Memory B cell (primary cell): Measurements from ENCODE around the gene RASGEF1C.

Experiments used
- ATAC-seq: fragments of 150-1000 bp; cut with Tn5 transposase; 2 replicates; pipeline ENCODE4 v1.10.0; 2021; ENCODE audit warnings: low read depth, mild to moderate bottlenecking, moderate library complexity
- DNase-seq, 2 donors: peaks; one replicate each; pipeline ENCODE4 v3.0.0; 2022; ENCODE audit warnings: low spot score in 2 of 2
- H3K27ac Mint-ChIP-seq: one replicate; pipeline ENCODE4 v1.8.0; 2022; ENCODE audit warnings: mild to moderate bottlenecking, moderate library complexity, mixed read lengths
- H3K27me3 Mint-ChIP-seq: one replicate; pipeline ENCODE4 v1.8.0; 2022; ENCODE audit warnings: mixed read lengths
- H3K36me3 Mint-ChIP-seq: one replicate; pipeline ENCODE4 v1.8.0; 2022; ENCODE audit warnings: mild to moderate bottlenecking, mixed read lengths
- H3K4me1 Mint-ChIP-seq: one replicate; pipeline ENCODE4 v1.8.0; 2022; ENCODE audit warnings: mixed read lengths
- H3K4me3 Mint-ChIP-seq: one replicate; pipeline ENCODE4 v1.8.0; 2022; ENCODE audit warnings: mild to moderate bottlenecking, moderate library complexity, mixed read lengths
- H3K9me3 Mint-ChIP-seq: one replicate; pipeline ENCODE4 v1.8.0; 2022; ENCODE audit warnings: mixed read lengths

The RASGEF1C gene

DNA sequence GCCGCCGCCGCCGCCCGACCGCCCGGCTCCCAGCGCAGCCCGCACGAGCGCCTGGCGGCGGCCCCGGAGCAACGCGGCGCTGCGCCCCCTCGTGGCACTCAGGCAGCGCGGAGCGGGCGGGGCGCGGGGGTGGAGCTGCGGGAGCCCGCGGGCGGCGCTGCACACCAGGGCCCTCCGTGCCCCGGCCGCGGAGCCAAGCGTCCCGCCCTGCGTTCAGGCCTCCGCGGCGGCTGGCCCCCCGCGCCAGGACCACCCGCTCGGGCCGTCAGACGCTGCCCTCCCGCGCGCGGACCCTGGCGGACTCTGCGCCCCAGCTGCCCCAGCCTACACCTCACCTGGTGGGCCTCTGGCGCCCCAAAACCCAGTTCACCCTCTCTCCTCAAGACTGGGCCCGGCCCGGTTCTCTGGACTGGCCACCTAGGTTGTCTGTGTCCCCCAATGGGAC, at the start of gene RASGEF1C:
Gene RASGEF1C (minus strand): TSS at position 75 of the 445 bp plus-strand sequence. CDS start 71,159 bp downstream, outside the sequence.
- peaks cover 4% of the 10 kb centered on the region for H3K9me3 Mint-ChIP-seq

DNA sequence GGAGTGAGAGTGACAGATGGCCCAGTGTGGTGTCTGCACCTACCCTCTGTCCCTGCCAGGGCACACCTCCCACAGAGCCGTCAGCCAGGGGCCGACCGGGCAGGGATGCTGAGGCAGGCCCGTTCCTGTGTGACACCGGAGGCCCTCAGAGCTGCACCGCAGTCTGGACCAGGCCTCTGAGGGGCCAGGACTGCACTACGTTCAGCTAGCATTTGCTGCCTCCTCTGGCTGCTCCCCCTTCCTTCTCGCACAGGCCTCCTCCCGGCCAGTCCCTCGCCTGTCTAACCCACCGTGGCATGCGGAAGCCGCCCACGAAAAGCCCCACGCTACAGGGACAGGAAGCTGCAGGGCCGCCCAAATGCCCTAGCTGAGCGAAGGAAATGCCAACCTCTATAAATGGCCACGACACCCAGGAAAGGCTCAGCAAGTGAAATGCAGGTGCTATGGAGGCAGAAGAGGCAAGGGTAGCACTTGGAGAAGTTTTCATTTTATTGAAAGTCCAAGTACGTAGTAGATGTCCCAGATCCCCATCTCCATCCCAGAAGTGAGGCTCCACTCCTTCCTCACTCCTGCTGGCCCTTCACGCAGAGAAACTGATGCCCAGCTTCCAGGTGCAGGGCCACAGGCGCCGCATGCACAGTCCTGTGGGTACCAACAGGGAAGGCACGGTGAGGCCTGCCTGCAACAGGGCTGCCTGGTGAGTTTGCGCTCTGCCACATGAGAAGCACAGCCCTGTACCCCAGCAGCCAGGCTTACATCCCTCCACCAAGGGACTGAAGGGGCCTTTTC, 44.2 kb upstream of the RASGEF1C start:
- H3K4me3 Mint-ChIP-seq = no peak overlapping the region
- peaks cover 68% of the 10 kb centered on the region for H3K36me3 Mint-ChIP-seq
- H3K4me1 Mint-ChIP-seq = no peaks in the 10 kb centered on the region
- no peaks in the 10 kb centered on the region for H3K27me3 Mint-ChIP-seq
- H3K9me3 Mint-ChIP-seq = peaks cover 28% of the 10 kb centered on the region
- DNase-seq (no peak), ATAC-seq (no peak)
- no peak overlapping the region for H3K27ac Mint-ChIP-seq

More for the DNA sequence above, at the start of gene RASGEF1C:
- Mint-ChIP-seq H3K27me3 (peaks cover 32% of the 10 kb centered on the region), H3K4me1 (peaks cover 6% of the 10 kb centered on the region), H3K27ac (no peak within 1 kb of the TSS), H3K36me3 (no peaks in the 10 kb centered on the region), H3K4me3 (peak within 1 kb of the TSS; percentile 81)
- DNase-seq (peak; percentile 50 to 52), ATAC-seq (peak; percentile 97)

DNA sequence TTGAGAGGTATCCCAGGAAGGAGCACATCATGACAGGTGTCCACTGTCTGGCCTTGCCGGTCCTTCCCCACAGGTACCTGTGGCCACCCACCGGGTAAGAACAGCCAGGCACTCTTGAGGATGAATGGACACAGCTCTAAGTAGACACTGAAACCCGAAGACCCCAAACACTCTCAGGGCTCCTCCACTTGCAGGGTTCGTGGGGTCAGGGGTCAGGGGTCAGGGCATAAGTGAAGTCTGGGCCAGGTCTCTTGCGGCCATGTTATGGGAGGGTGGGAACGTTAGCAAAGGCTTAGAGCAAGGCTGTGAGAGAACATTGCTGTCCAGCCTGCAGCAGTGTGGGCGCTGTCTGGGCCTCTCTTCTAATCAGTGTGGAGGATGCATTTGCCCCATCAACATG, 42.9 kb upstream of the RASGEF1C start:
- Mint-ChIP-seq H3K9me3 (peaks cover 22% of the 10 kb centered on the region), H3K4me1 (no peaks in the 10 kb centered on the region), H3K27ac (no peak overlapping the region), H3K27me3 (no peaks in the 10 kb centered on the region), H3K36me3 (peaks cover 68% of the 10 kb centered on the region), H3K4me3 (no peak overlapping the region)
- DNase-seq = no peak
- no peak for ATAC-seq

DNA sequence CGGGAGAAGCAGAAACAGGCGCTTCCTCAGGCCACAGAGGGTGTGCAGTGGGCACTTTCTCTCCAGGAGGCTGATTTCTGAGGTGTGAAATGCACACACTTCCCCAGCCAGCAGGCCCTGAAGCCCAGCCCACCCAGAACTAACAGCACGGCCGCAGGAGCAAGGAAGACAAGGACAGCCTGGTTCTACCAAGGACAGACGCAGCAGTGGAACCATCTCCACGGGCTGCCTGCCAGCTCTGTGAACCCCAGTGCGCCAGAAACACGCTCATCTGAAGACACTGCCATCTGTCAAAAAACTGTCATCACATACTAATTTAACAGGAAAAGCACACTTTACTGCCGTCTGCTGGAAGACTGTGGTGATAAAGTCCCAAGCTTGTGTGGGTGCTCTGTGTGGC, 42.1 kb upstream of the RASGEF1C start:
- ATAC-seq = no peak
- Mint-ChIP-seq H3K36me3 (peaks cover 70% of the 10 kb centered on the region), H3K27me3 (no peaks in the 10 kb centered on the region), H3K4me1 (no peaks in the 10 kb centered on the region), H3K27ac (no peak overlapping the region), H3K4me3 (no peak overlapping the region), H3K9me3 (peaks cover 24% of the 10 kb centered on the region)
- DNase-seq = no peak

DNA sequence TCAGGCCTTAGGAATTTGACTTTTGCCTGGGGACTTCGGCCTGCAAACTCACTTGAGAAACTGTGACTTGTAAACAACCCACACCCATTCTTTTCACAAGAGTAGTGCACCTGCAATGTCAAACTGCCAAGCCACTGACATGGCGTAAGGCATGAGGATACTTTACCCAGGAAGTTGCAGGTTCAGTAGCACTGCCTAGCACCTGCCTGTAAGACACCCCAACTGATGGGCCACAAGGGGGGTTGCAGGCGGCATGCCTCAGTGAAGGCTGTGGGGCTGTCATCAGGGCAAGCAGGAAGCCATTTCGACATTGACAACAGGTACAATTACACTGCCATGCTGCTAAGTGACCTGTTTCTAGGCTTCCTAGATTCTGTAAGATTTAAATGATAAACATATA, 41.3 kb upstream of the RASGEF1C start:
- Mint-ChIP-seq H3K4me3 (no peak overlapping the region), H3K4me1 (no peaks in the 10 kb centered on the region), H3K27me3 (no peaks in the 10 kb centered on the region), H3K27ac (no peak overlapping the region), H3K36me3 (peaks cover 70% of the 10 kb centered on the region), H3K9me3 (peaks cover 20% of the 10 kb centered on the region)
- ATAC-seq (no peak), DNase-seq (no peak)

DNA sequence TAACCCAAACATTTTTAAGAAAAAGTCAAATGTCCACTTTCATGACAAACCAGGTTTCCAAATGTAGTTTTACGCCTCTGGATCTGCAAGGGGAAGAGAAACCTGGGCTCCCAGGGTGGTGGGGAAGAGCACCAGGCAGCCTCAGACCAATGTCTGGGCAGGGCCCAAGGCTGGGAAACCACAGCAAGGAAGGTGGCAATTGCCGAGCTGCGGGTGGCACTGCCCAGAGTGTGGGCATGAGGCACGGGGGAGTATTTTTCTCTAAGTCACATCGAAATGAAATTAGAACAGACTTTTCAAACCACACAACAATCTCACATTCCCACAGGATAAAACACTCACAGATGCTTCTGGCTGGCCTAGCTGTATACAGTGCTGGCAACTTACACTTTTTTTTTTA, 32.6 kb upstream of the RASGEF1C start:
- Mint-ChIP-seq H3K36me3 (peaks cover 68% of the 10 kb centered on the region), H3K27me3 (no peaks in the 10 kb centered on the region), H3K9me3 (peaks cover 12% of the 10 kb centered on the region), H3K27ac (no peak overlapping the region), H3K4me1 (no peaks in the 10 kb centered on the region), H3K4me3 (no peak overlapping the region)
- ATAC-seq (no peak), DNase-seq (no peak)

DNA sequence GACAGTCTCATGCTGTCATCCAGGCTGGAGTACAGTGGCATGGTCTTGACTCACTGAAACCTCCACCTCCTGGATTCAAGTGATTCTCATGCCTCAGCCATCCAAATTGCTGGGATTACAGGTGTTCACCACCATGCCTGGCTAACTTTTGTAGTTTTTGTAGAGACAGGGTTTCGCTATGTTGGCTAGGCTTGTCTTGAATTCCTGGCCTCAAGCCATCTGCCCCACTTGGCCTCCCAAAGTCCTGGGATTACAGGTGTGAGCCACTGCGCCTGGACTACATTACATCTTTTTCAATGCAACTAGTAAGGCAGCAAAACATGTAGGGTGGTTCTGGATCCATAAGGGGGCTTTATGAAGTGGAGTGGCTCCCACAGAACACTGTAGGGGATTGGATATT, 29.6 kb upstream of the RASGEF1C start:
- Mint-ChIP-seq H3K36me3 (peaks cover 73% of the 10 kb centered on the region), H3K9me3 (peaks cover 2% of the 10 kb centered on the region), H3K27me3 (no peaks in the 10 kb centered on the region), H3K4me3 (no peak overlapping the region), H3K27ac (no peak overlapping the region), H3K4me1 (no peaks in the 10 kb centered on the region)
- ATAC-seq (no peak), DNase-seq (no peak)

DNA sequence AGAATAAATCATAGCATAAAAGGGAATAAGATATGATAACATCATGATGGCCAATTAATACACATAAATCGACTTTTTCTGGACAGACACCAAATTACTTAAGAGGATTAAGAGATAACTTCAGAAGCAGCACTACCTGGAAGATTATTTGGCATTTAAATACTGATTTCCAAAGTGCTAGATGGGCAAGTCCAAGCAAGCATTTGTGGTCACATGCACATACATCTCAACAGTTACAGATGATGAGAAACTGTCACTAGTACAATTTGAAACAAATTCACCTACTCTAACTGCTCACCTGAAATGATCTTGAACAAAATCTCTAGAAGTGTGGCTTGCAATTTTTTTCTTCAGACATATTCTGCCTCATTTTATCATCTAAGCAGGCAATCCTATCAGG, 26.8 kb upstream of the RASGEF1C start:
- H3K27me3 Mint-ChIP-seq = no peaks in the 10 kb centered on the region
- peaks cover 2% of the 10 kb centered on the region for H3K9me3 Mint-ChIP-seq
- no peak for ATAC-seq
- H3K27ac Mint-ChIP-seq = no peak overlapping the region
- H3K4me3 Mint-ChIP-seq = no peak overlapping the region
- H3K36me3 Mint-ChIP-seq = peaks cover 65% of the 10 kb centered on the region
- no peaks in the 10 kb centered on the region for H3K4me1 Mint-ChIP-seq
- DNase-seq = no peak

DNA sequence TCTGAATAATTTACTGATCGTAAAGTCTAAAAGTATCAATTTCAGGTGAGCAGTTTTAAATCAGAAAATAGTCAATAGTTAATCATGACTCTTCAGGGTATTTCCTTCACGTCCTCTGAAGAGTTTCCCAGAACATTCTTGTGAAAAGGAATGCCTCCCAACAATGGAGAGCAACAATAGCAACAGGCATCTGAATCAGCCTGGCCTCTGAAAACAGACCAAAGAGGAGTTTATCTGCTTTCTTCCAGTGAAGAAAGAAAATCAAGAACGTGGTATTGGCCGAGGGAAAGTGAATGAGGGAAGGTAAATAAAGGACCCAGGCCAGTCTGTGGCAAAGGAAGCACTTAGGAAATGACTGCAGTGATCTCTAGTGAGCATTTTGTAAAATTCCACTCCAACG, 26.1 kb upstream of the RASGEF1C start:
- ATAC-seq (no peak), DNase-seq (no peak)
- Mint-ChIP-seq H3K27ac (no peak overlapping the region), H3K4me1 (no peaks in the 10 kb centered on the region), H3K36me3 (peaks cover 62% of the 10 kb centered on the region), H3K9me3 (peaks cover 3% of the 10 kb centered on the region), H3K4me3 (no peak overlapping the region), H3K27me3 (no peaks in the 10 kb centered on the region)

DNA sequence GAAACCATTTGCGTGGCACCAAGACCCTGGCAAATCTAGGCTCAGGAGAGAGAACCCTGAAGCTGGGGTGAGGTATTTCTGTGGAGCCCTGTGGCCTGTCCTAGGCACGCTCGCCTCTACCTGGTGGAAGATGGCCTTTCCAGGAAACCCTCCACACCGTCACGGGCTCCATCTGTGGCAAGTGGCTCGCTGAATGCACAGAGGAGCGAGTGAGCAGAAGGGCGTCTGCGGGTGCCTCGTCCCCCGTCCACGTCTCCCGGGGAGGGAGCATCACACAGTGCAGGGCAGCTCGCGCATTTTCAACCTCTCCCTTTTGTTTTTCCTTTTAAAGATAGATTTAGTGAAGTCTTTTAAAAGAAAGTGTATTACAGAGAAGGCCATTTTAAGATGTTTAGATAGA, 25.3 kb upstream of the RASGEF1C start:
- no peaks in the 10 kb centered on the region for H3K4me1 Mint-ChIP-seq
- ATAC-seq = no peak
- no peaks in the 10 kb centered on the region for H3K27me3 Mint-ChIP-seq
- H3K4me3 Mint-ChIP-seq = no peak overlapping the region
- DNase-seq = no peak
- no peak overlapping the region for H3K27ac Mint-ChIP-seq
- H3K36me3 Mint-ChIP-seq = peaks cover 60% of the 10 kb centered on the region
- peaks cover 6% of the 10 kb centered on the region for H3K9me3 Mint-ChIP-seq

DNA sequence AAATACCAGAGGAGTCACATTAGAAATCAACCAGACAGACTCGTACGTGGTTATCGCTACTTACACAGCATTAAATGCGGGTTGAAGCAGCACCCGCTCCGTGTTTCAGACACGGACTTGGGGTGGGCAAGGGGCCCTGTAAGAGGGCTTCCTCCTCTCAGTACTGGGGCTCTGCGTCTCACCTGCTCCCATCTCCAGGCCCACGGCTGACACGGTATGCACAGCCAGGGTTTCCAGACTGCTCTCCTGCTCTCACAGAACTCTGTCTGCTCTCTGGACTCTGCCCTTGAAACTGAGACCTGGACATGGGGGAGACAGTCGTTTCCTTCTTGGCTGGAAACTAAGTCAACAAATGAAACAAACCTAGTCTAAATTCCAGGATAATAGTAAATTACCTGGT, 24.7 kb upstream of the RASGEF1C start:
- no peak overlapping the region for H3K27ac Mint-ChIP-seq
- H3K4me1 Mint-ChIP-seq = no peaks in the 10 kb centered on the region
- no peaks in the 10 kb centered on the region for H3K27me3 Mint-ChIP-seq
- no peak overlapping the region for H3K4me3 Mint-ChIP-seq
- DNase-seq (no peak), ATAC-seq (no peak)
- peaks cover 6% of the 10 kb centered on the region for H3K9me3 Mint-ChIP-seq
- H3K36me3 Mint-ChIP-seq = peaks cover 60% of the 10 kb centered on the region

DNA sequence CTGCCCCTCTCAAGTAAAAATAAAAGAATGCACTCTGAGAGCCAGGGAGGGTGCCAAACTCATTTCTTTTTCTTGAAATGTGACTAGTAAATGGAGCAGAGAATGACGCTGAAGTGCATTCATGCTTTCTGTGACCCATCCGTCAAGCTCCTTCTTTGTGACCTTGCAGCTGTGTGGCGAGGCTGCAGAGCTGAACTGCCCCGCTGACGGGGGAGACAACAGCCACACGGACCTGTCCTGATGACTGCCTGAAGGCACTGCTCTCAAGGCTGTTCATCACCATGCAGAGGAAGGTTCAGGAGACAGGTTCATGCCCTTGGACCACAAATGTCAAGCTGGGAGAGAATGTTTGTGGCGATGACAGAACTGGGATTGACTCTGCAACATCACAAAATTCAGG, 21.0 kb upstream of the RASGEF1C start:
- Mint-ChIP-seq H3K27ac (no peak overlapping the region), H3K4me3 (no peak overlapping the region), H3K9me3 (peaks cover 12% of the 10 kb centered on the region), H3K36me3 (peaks cover 40% of the 10 kb centered on the region), H3K4me1 (no peaks in the 10 kb centered on the region), H3K27me3 (no peaks in the 10 kb centered on the region)
- no peak for DNase-seq
- no peak for ATAC-seq

DNA sequence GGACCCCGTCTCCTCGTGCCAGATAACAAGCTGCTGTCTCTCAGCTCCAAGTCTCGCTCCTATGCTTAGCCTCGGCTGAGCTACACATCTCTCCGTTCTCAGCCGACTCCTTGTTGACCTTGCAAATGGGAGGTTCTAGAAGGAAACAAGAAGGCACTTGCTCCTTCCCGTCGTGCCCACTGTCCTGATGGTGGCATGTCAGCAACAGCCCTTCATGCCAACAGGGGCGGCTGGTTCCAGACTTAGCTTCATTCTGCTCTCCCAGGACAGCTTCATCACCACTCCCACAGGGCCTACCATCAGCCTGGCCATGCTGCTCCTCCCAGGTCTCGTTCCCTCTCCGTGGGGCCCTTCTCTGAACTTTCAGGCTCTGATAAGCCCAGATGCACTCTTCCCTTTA, 13.0 kb upstream of the RASGEF1C start:
- Mint-ChIP-seq H3K4me3 (no peak overlapping the region), H3K27me3 (no peaks in the 10 kb centered on the region), H3K27ac (no peak overlapping the region), H3K36me3 (peaks cover 22% of the 10 kb centered on the region), H3K9me3 (peaks cover 29% of the 10 kb centered on the region), H3K4me1 (no peaks in the 10 kb centered on the region)
- DNase-seq (no peak), ATAC-seq (no peak)

DNA sequence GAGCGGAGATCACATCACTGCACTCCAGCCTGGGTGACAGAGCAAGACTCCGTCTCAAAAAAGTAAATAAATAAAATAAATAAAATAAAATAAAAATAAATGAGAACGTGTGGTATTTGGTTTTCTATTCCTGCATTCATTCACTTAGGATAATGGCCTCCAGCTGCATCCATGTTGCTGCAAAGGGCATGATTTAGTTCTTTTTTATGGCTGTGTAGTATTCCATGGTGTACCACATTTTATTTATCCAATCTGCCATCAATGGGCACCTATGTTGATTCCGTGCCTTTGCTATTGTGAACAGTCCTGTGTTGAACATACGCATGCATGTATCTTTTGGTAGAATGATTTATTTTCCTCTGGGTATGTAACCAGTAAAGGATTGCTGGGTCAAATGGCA, 8.8 kb upstream of the RASGEF1C start:
- H3K9me3 Mint-ChIP-seq = peaks cover 21% of the 10 kb centered on the region
- no peak for ATAC-seq

DNA sequence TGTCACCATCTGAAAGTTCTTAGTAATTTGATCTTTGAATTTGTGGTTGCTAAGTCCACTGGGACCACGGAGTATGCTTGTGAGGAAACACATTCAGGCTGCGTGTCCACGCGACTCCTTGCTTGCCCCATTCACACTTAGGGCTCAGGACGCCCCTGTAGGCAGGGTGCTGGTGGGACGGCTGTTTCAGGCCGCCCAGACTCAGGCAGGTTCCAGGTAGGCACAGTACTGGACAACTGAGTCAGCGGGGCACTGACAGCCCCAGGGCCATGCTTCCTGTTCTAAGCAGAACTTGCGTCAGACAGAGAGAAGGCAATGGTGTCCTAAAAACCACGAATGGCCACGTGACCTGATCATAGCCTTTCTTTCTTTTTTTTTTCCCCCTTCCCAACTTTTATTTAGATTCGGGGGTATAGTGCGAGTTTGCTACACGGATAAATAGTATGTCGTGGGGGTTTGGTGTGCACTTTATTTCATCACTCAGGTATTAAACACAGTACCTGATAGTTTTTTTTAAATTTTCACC, 7.7 kb upstream of the RASGEF1C start:
- ATAC-seq (no peak), DNase-seq (no peak)
- H3K27me3 Mint-ChIP-seq = peaks cover 9% of the 10 kb centered on the region
- peaks cover 8% of the 10 kb centered on the region for H3K36me3 Mint-ChIP-seq
- no peak overlapping the region for H3K4me3 Mint-ChIP-seq
- no peaks in the 10 kb centered on the region for H3K4me1 Mint-ChIP-seq
- H3K9me3 Mint-ChIP-seq = peaks cover 16% of the 10 kb centered on the region
- no peak overlapping the region for H3K27ac Mint-ChIP-seq

More for the DNA sequence above, 8.8 kb upstream of the RASGEF1C start:
- Mint-ChIP-seq H3K4me1 (no peaks in the 10 kb centered on the region), H3K27ac (no peak overlapping the region), H3K27me3 (peaks cover 4% of the 10 kb centered on the region), H3K36me3 (peaks cover 15% of the 10 kb centered on the region), H3K4me3 (no peak overlapping the region)
- no peak for DNase-seq
